Measurements from ENCODE around the gene SLAIN2.
"Not testable (repeated sequence)": the region's sequence is repeated elsewhere in the genome, so short reads cannot be mapped to it uniquely, and the experiment has no call there.

The SLAIN2 gene

DNA sequence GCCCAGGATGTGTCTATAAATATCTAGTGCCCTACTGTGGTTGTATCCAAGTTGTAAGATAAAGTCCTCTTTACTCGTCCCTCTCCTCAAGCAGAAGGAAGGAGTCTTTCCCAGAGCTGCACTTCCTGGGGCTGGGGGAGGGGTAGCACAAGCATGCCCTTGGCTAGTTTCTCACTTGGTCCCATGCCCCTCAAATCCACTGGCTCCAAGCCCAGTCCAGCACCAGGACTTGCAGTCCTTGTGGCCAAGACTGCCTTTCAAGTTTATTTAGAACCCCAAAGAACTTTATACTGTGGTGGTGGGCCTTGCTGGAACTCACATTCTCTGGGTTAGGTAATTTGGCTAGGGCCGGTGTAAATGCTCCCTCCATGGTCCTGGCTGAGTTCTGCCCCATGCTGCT lies 98.7 kb downstream of the SLAIN2 start:
- peaks cover 5% of the 10 kb centered on the region; the same call in 1 of the 2 replicates for H3K4me1 ChIP-seq (ENCODE audit: control insufficient read depth, insufficient read depth, low read length)
- H3K9ac ChIP-seq (ENCODE audit: low read length) = no peak overlapping the region
- no peaks in the 10 kb centered on the region for H3K9me3 ChIP-seq (ENCODE audit: control insufficient read depth, insufficient read depth, low read depth, low read length)
- H3K4me3 ChIP-seq (ENCODE audit: low read depth, low read length) = no peak overlapping the region
- H3K36me3 ChIP-seq (ENCODE audit: control insufficient read depth, insufficient read depth, low read length) = no peaks in the 10 kb centered on the region
- H3K27me3 ChIP-seq (ENCODE audit: control insufficient read depth, insufficient read depth, low read length) = no peaks in the 10 kb centered on the region
- H3K27ac ChIP-seq (ENCODE audit: low read depth, low read length) = no peak overlapping the region

- not testable (repeated sequence) for H3K9me3 ChIP-seq (ENCODE audit: control insufficient read depth, insufficient read depth, low read depth, low read length); H3K9ac ChIP-seq (ENCODE audit: low read length); H3K27ac ChIP-seq (ENCODE audit: low read depth, low read length); H3K4me3 ChIP-seq (ENCODE audit: low read depth, low read length); H3K36me3 ChIP-seq (ENCODE audit: control insufficient read depth, insufficient read depth, low read length); H3K27me3 ChIP-seq (ENCODE audit: control insufficient read depth, insufficient read depth, low read length); H3K4me1 ChIP-seq (ENCODE audit: control insufficient read depth, insufficient read depth, low read length)
Measured at GRCh38 chr4:48440914-48441313, 99.6 kb downstream of the SLAIN2 start.

- H3K9ac ChIP-seq (ENCODE audit: low read length) = no peak overlapping the region
- no peaks in the 10 kb centered on the region for H3K36me3 ChIP-seq (ENCODE audit: control insufficient read depth, insufficient read depth, low read length)
- H3K9me3 ChIP-seq (ENCODE audit: control insufficient read depth, insufficient read depth, low read depth, low read length) = no peaks in the 10 kb centered on the region
- H3K4me3 ChIP-seq (ENCODE audit: low read depth, low read length) = no peak overlapping the region
- H3K27me3 ChIP-seq (ENCODE audit: control insufficient read depth, insufficient read depth, low read length) = no peaks in the 10 kb centered on the region
- no peaks in the 10 kb centered on the region for H3K4me1 ChIP-seq (ENCODE audit: control insufficient read depth, insufficient read depth, low read length)
- no peak overlapping the region for H3K27ac ChIP-seq (ENCODE audit: low read depth, low read length)
Measured at GRCh38 chr4:48445704-48446103, 104.4 kb downstream of the SLAIN2 start.

GRCh38 chr4:48446642-48447041 lies 105.3 kb downstream of the SLAIN2 start:
- no peaks in the 10 kb centered on the region for H3K4me1 ChIP-seq (ENCODE audit: control insufficient read depth, insufficient read depth, low read length)
- H3K4me3 ChIP-seq (ENCODE audit: low read depth, low read length) = no peak overlapping the region
- no peak overlapping the region for H3K9ac ChIP-seq (ENCODE audit: low read length)
- no peaks in the 10 kb centered on the region for H3K9me3 ChIP-seq (ENCODE audit: control insufficient read depth, insufficient read depth, low read depth, low read length)
- H3K27ac ChIP-seq (ENCODE audit: low read depth, low read length) = no peak overlapping the region
- no peaks in the 10 kb centered on the region for H3K36me3 ChIP-seq (ENCODE audit: control insufficient read depth, insufficient read depth, low read length)
- H3K27me3 ChIP-seq (ENCODE audit: control insufficient read depth, insufficient read depth, low read length) = no peaks in the 10 kb centered on the region

- H3K27ac ChIP-seq (ENCODE audit: low read depth, low read length) = no peak overlapping the region
- H3K4me3 ChIP-seq (ENCODE audit: low read depth, low read length) = no peak overlapping the region
- H3K27me3 ChIP-seq (ENCODE audit: control insufficient read depth, insufficient read depth, low read length) = no peaks in the 10 kb centered on the region
- no peaks in the 10 kb centered on the region for H3K9me3 ChIP-seq (ENCODE audit: control insufficient read depth, insufficient read depth, low read depth, low read length)
- no peaks in the 10 kb centered on the region for H3K4me1 ChIP-seq (ENCODE audit: control insufficient read depth, insufficient read depth, low read length)
- no peak overlapping the region for H3K9ac ChIP-seq (ENCODE audit: low read length)
- no peaks in the 10 kb centered on the region for H3K36me3 ChIP-seq (ENCODE audit: control insufficient read depth, insufficient read depth, low read length)
Measured at GRCh38 chr4:48449151-48449550, 107.8 kb downstream of the SLAIN2 start.

- H3K27ac ChIP-seq (ENCODE audit: low read depth, low read length) = no peak overlapping the region
- no peaks in the 10 kb centered on the region for H3K4me1 ChIP-seq (ENCODE audit: control insufficient read depth, insufficient read depth, low read length)
- H3K27me3 ChIP-seq (ENCODE audit: control insufficient read depth, insufficient read depth, low read length) = no peaks in the 10 kb centered on the region
- H3K4me3 ChIP-seq (ENCODE audit: low read depth, low read length) = no peak overlapping the region
- no peaks in the 10 kb centered on the region for H3K36me3 ChIP-seq (ENCODE audit: control insufficient read depth, insufficient read depth, low read length)
- H3K9ac ChIP-seq (ENCODE audit: low read length) = no peak overlapping the region
- H3K9me3 ChIP-seq (ENCODE audit: control insufficient read depth, insufficient read depth, low read depth, low read length) = no peaks in the 10 kb centered on the region
Measured at GRCh38 chr4:48450740-48451139, 109.4 kb downstream of the SLAIN2 start.

DNA sequence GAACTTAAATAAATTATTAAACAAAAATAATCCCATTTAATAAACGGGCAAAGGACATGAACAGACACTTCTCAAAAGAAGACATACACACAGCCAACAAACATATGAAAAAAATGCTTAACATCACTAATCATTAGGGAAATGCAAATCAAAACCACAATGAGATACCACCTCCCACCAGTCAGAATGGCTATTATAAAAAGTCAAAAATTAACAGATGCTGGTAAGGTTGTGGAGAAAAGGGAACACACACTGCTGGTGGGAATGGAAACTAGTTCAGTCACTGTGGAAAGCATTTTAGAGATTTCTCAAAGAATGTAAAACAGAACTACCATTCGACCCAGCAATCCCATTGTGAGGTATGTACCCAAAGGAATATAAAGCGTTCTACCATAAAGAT lies 110.3 kb downstream of the SLAIN2 start:
- H3K9me3 ChIP-seq (ENCODE audit: control insufficient read depth, insufficient read depth, low read depth, low read length); H3K4me3 ChIP-seq (ENCODE audit: low read depth, low read length); H3K27me3 ChIP-seq (ENCODE audit: control insufficient read depth, insufficient read depth, low read length); H3K4me1 ChIP-seq (ENCODE audit: control insufficient read depth, insufficient read depth, low read length); H3K27ac ChIP-seq (ENCODE audit: low read depth, low read length); H3K36me3 ChIP-seq (ENCODE audit: control insufficient read depth, insufficient read depth, low read length); H3K9ac ChIP-seq (ENCODE audit: low read length): not testable (repeated sequence)

GRCh38 chr4:48454591-48454990 lies 113.3 kb downstream of the SLAIN2 start:
- H3K4me3 ChIP-seq (ENCODE audit: low read depth, low read length) = no peak overlapping the region
- no peaks in the 10 kb centered on the region for H3K4me1 ChIP-seq (ENCODE audit: control insufficient read depth, insufficient read depth, low read length)
- H3K9me3 ChIP-seq (ENCODE audit: control insufficient read depth, insufficient read depth, low read depth, low read length) = no peaks in the 10 kb centered on the region
- no peaks in the 10 kb centered on the region for H3K36me3 ChIP-seq (ENCODE audit: control insufficient read depth, insufficient read depth, low read length)
- H3K9ac ChIP-seq (ENCODE audit: low read length) = no peak overlapping the region
- no peaks in the 10 kb centered on the region for H3K27me3 ChIP-seq (ENCODE audit: control insufficient read depth, insufficient read depth, low read length)
- no peak overlapping the region for H3K27ac ChIP-seq (ENCODE audit: low read depth, low read length)

- no peaks in the 10 kb centered on the region for H3K36me3 ChIP-seq (ENCODE audit: control insufficient read depth, insufficient read depth, low read length)
- H3K27ac ChIP-seq (ENCODE audit: low read depth, low read length) = no peak overlapping the region
- no peak overlapping the region for H3K4me3 ChIP-seq (ENCODE audit: low read depth, low read length)
- no peak overlapping the region for H3K9ac ChIP-seq (ENCODE audit: low read length)
- no peaks in the 10 kb centered on the region for H3K27me3 ChIP-seq (ENCODE audit: control insufficient read depth, insufficient read depth, low read length)
- no peaks in the 10 kb centered on the region for H3K9me3 ChIP-seq (ENCODE audit: control insufficient read depth, insufficient read depth, low read depth, low read length)
- no peaks in the 10 kb centered on the region for H3K4me1 ChIP-seq (ENCODE audit: control insufficient read depth, insufficient read depth, low read length)
Measured at GRCh38 chr4:48461000-48461399, 119.7 kb downstream of the SLAIN2 start.

- Histone ChIP-seq H3K9me3 (ENCODE audit: control insufficient read depth, insufficient read depth, low read depth, low read length) (no peaks in the 10 kb centered on the region), H3K36me3 (ENCODE audit: control insufficient read depth, insufficient read depth, low read length) (no peaks in the 10 kb centered on the region), H3K4me3 (ENCODE audit: low read depth, low read length) (no peak overlapping the region), H3K9ac (ENCODE audit: low read length) (no peak overlapping the region), H3K27ac (ENCODE audit: low read depth, low read length) (no peak overlapping the region), H3K4me1 (ENCODE audit: control insufficient read depth, insufficient read depth, low read length) (no peaks in the 10 kb centered on the region), H3K27me3 (ENCODE audit: control insufficient read depth, insufficient read depth, low read length) (no peaks in the 10 kb centered on the region)
Measured at GRCh38 chr4:48462363-48462762, 121.0 kb downstream of the SLAIN2 start.

- H3K4me1 ChIP-seq (ENCODE audit: control insufficient read depth, insufficient read depth, low read length) = no peaks in the 10 kb centered on the region; the same call in 1 of the 2 replicates
- no peaks in the 10 kb centered on the region for H3K27me3 ChIP-seq (ENCODE audit: control insufficient read depth, insufficient read depth, low read length)
- H3K9ac ChIP-seq (ENCODE audit: low read length) = no peak overlapping the region
- no peak overlapping the region for H3K27ac ChIP-seq (ENCODE audit: low read depth, low read length)
- H3K36me3 ChIP-seq (ENCODE audit: control insufficient read depth, insufficient read depth, low read length) = no peaks in the 10 kb centered on the region
- H3K9me3 ChIP-seq (ENCODE audit: control insufficient read depth, insufficient read depth, low read depth, low read length) = no peaks in the 10 kb centered on the region
- H3K4me3 ChIP-seq (ENCODE audit: low read depth, low read length) = no peak overlapping the region
Measured at GRCh38 chr4:48467442-48467841, 126.1 kb downstream of the SLAIN2 start.

DNA sequence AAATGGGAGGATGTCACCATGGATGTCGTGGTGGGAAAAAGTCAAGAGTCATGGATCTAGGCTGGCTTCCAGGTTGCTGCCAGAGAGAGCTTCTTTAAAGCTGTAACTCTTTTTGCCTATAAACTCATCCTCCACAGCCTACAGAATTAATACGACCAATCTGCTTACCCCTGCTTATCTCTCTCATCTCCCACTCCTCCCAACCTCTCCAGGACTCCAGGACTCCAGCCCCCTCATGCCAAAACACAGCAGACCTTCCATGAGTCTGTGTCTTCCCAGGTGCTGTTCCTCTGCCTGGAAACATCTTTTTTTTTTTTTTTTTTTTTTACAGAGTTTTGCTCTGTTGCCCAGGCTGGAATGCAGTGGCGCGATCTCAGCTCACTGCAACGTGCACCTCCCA lies 126.6 kb downstream of the SLAIN2 start:
- H3K36me3 ChIP-seq (ENCODE audit: control insufficient read depth, insufficient read depth, low read length) = no peaks in the 10 kb centered on the region
- no peaks in the 10 kb centered on the region for H3K9me3 ChIP-seq (ENCODE audit: control insufficient read depth, insufficient read depth, low read depth, low read length)
- H3K27ac ChIP-seq (ENCODE audit: low read depth, low read length) = no peak overlapping the region
- H3K4me3 ChIP-seq (ENCODE audit: low read depth, low read length) = no peak overlapping the region
- H3K27me3 ChIP-seq (ENCODE audit: control insufficient read depth, insufficient read depth, low read length) = no peaks in the 10 kb centered on the region
- no peak overlapping the region for H3K9ac ChIP-seq (ENCODE audit: low read length)
- no peaks in the 10 kb centered on the region; the same call in 1 of the 2 replicates for H3K4me1 ChIP-seq (ENCODE audit: control insufficient read depth, insufficient read depth, low read length)
